OCI-LY7 (cell line): ENCODE measurements around the gene ZNF221. TPM values are rescaled to one million over a fixed set of nuclear protein-coding genes. Genes with fewer than 3 reads are reported as not detected.

Experiments
- Bru-seq: library from RNA; stranded (reverse); fragments of 400-500 nt; gene quantifications from one replicate; lab custom pipeline; 2021; lab: Mats Ljungman, UMichigan
- BruChase-seq, 2 experiments: library from RNA; stranded (reverse); fragments of 400-500 nt; gene quantifications; one replicate each; lab custom pipeline; 2021; lab: Mats Ljungman, UMichigan
- BruUV-seq: library from RNA; stranded (reverse); fragments of 400-500 nt; replicated peaks from 2 replicates; lab custom pipeline; 2021; lab: Mats Ljungman, UMichigan
- CTCF ChIA-PET: fragments of 300-600 bp; sonication (Branson Sonifier 250); formaldehyde crosslinking; loops from one replicate; lab custom pipeline; 2022; ENCODE audit warnings: antibody characterized with exemption; ENCODE audit not compliant: unreplicated experiment; lab: Charles Lee
- POLR2A ChIA-PET: fragments of 300-600 bp; sonication (Branson Sonifier 250); formaldehyde crosslinking; loops from one replicate; lab custom pipeline; 2022; ENCODE audit warnings: antibody characterized with exemption; lab: Charles Lee
- DNase-seq: peaks from one replicate; pipeline ENCODE4 v3.0.0-alpha.2; 2015; ENCODE audit warnings: low spot score
- H2AFZ ChIP-seq: fragments of 200-600 bp; sonication (generic), shearing (Covaris generic); 2 replicates; pipeline ENCODE4 v1.6.1; 2014; ENCODE audit warnings: mild to moderate bottlenecking, antibody characterized with exemption, low read length, moderate library complexity
- H3K27ac ChIP-seq: fragments of 200-600 bp; sonication (generic); 2 replicates; pipeline ENCODE4 v1.5.1; 2014; ENCODE audit warnings: mixed run types, low read depth, mild to moderate bottlenecking, moderate library complexity, low read length, inconsistent platforms; ENCODE audit not compliant: poor library complexity, severe bottlenecking
- H3K36me3 ChIP-seq: fragments of 200-600 bp; sonication (generic); 2 replicates; pipeline ENCODE4 v1.6.1; 2014; ENCODE audit warnings: mild to moderate bottlenecking, antibody characterized with exemption, low read length, moderate library complexity, mixed read lengths; ENCODE audit not compliant: insufficient read depth
- H3K4me1 ChIP-seq: fragments of 200-600 bp; sonication (generic); 2 replicates; pipeline ENCODE4 v1.5.1; 2014; ENCODE audit warnings: mild to moderate bottlenecking, low read length; ENCODE audit not compliant: insufficient read depth, poor library complexity, severe bottlenecking
- H3K4me2 ChIP-seq: fragments of 200-600 bp; sonication (generic); 2 replicates; pipeline ENCODE4 v1.6.1; 2014; ENCODE audit warnings: mild to moderate bottlenecking, low read length
- H3K4me3 ChIP-seq: fragments of 200-600 bp; sonication (generic); 2 replicates; pipeline ENCODE4 v1.5.1; 2014; ENCODE audit warnings: mild to moderate bottlenecking, low read depth, low read length; ENCODE audit not compliant: poor library complexity, severe bottlenecking
- H3K79me2 ChIP-seq: fragments of 200-600 bp; sonication (generic); 2 replicates; pipeline ENCODE4 v1.6.1; 2016; ENCODE audit warnings: low read depth, mild to moderate bottlenecking, low read length, moderate library complexity, mixed read lengths; ENCODE audit not compliant: insufficient read depth
- H3K9me2 ChIP-seq: fragments of 200-600 bp; sonication (generic); 2 replicates; pipeline ENCODE4 v1.6.1; 2016; ENCODE audit warnings: mild to moderate bottlenecking, low read length, mixed read lengths; ENCODE audit not compliant: insufficient read depth
- H3K9me3 ChIP-seq: fragments of 200-600 bp; sonication (generic); 2 replicates; pipeline ENCODE4 v1.6.1; 2014; ENCODE audit warnings: mild to moderate bottlenecking, mixed run types, low read length, mixed read lengths
- H4K20me1 ChIP-seq: fragments of 200-600 bp; sonication (generic); 2 replicates; pipeline ENCODE4 v1.6.1; 2014; ENCODE audit warnings: mild to moderate bottlenecking, antibody characterized with exemption, low read length, moderate library complexity, mixed read lengths; ENCODE audit not compliant: insufficient read depth
- CTCF ChIP-seq: fragments of 200-600 bp; sonication (generic); conservative IDR thresholded peaks from 2 replicates; pipeline ENCODE4 v1.5.1; 2014; ENCODE audit warnings: mild to moderate bottlenecking, antibody characterized with exemption, low read length, moderate library complexity, mixed read lengths
- EZH2phosphoT487 ChIP-seq: fragments of 200-600 bp; sonication (generic); IDR thresholded peaks from 2 replicates; pipeline ENCODE4 v1.6.1; 2018; ENCODE audit warnings: low read depth, borderline replicate concordance, mild to moderate bottlenecking, mixed run types, antibody characterized with exemption, low read length, moderate library complexity, mixed read lengths
- intact Hi-C: fragments of 100-400 bp; cut with micrococcal nuclease; formaldehyde crosslinking; loops from one replicate; pipeline ENCODE4 v1.10.0; 2022; ENCODE audit not compliant: unreplicated experiment
- long read RNA-seq: library from polyadenylated mRNA; stranded (forward); transcript quantifications from one replicate; pipeline ENCODE4 v2.0.0, GENCODE V29; 2022
- total RNA-seq, 2 experiments: library from RNA; depleted of rRNA in 1 of 2; stranded (reverse); fragments of >200 nt in 1 of 2; shearing (Covaris generic) in 1 of 2; gene quantifications; 2 replicates each; pipeline ENCODE4 v1.2.3, GENCODE V29; 2014 to 2022

The ZNF221 gene
- total RNA-seq (2014; rRNA removed; shearing (Covaris generic)): 0.21 and 0.28 TPM in 2 replicates
- not detected in 2 replicates for total RNA-seq (2022)
- not detected for Bru-seq, nascent RNA
- percentile 15 among the genes with signal in this experiment for BruChase-seq, experiment 1, labeled RNA remaining after a 6-hour chase
- BruChase-seq, experiment 2, labeled RNA remaining after a 2-hour chase: percentile 17 among the genes with signal in this experiment
- long read RNA-seq: 0 reads

- ChIA-PET POLR2A (interaction anchor here (0.6 to 1.1 kb wide), 2 partner anchors 16 to 211 kb away, joined by 3 to 5 read pairs; partner anchors contain the start of gene ZNF45), CTCF (no interaction called here)
- Histone ChIP-seq H3K27ac (no peak within 1 kb of the TSS), H4K20me1 (no peaks in the 10 kb centered on the region), H3K36me3 (no peaks in the 10 kb centered on the region), H3K9me3 (peaks cover 15% of the 10 kb centered on the region; the same call in 1 of the 2 replicates), H3K4me2 (peak within 1 kb of the TSS; percentile 51), H3K9me2 (no peaks in the 10 kb centered on the region), H3K4me3 (peak within 1 kb of the TSS; percentile 62), H2AFZ (peak within 1 kb of the TSS; percentile 93), H3K79me2 (no peaks in the 10 kb centered on the region), H3K4me1 (peaks cover 3% of the 10 kb centered on the region)
- peak; percentile 66 for DNase-seq
- BruUV-seq: no TSS peak
- intact Hi-C loops: no loop called here
- TF ChIP-seq EZH2phosphoT487 (no peak), CTCF (peak; percentile 36; the same call in 1 of the 2 replicates)
Measured at GRCh38 chr19:43950834-43951645, at the start of gene ZNF221. Gene ZNF221, plus strand, starts transcription at chr19:43951228. Its CDS starts 11,499 bp downstream, at chr19:43962727.

DNA sequence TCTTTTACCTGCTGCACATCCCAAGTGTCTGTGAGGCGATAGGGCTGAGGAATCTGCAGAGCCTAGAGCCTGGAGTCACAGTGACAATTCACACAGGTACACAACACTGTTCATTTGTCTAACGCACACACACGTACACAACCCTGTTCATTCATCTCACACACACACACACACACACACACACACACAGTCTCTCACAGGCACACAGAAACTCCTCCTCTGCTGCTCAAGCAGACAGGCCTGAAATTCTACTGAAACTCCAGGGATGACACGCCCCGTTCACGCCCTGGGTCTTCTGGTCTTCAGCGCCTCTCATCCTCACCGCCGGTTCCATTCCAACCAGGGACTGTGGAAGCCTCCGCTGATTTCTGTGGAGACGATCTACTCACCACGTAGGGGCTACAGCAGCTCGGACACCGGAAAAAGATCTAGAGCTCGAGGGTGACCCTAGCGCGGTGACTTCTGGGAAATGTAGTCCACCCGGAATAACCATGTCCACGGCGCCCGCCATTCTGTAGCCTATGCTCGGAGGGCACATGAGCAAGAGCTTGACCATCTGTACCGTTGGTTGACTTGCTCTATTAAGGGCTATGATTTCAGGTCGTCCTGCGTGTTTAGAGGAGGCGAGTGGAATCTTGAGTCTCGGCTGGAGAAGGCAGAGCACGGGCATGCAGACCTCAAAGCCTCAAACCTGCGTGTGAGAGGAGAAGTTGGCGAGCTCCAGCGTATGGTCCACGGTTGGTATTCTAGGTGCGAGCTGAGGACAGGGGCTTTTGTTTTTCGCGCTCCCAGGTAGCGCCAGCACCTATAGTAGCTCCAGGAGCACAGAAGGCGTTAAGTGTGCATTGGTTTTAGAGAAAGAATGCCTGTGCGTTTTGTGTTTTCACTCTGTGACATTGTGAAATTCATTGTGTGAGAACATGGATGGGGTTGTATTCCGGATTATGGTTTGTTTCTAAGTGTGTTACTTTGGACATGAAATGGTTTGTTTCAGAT, 49.3 kb upstream of the ZNF221 start:
- no peaks in the 10 kb centered on the region for H3K4me1 ChIP-seq
- POLR2A ChIA-PET: no interaction called here
- H3K9me2 ChIP-seq: no peaks in the 10 kb centered on the region
- no peaks in the 10 kb centered on the region for H4K20me1 ChIP-seq
- no peak overlapping the region for H3K27ac ChIP-seq
- no peaks in the 10 kb centered on the region for H3K9me3 ChIP-seq
- no peak overlapping the region for H3K4me2 ChIP-seq
- no peak overlapping the region for H3K4me3 ChIP-seq
- H3K36me3 ChIP-seq: no peaks in the 10 kb centered on the region
- H2AFZ ChIP-seq: no peak overlapping the region
- no peak for DNase-seq
- CTCF ChIA-PET: no interaction called here
- no peak for TF ChIP-seq EZH2phosphoT487
- TF ChIP-seq CTCF: no peak
- no TSS peak for BruUV-seq
- no peaks in the 10 kb centered on the region for H3K79me2 ChIP-seq
- intact Hi-C loops: no loop called here
